GM18498 (cell line): Measurements from ENCODE around the gene HOXD3.

Source experiments
- ATAC-seq: cut with Tn5 transposase; IDR thresholded peaks from one replicate; pipeline ENCODE4 v1.9.1; 2021; ENCODE audit warnings: mild to moderate bottlenecking, moderate library complexity; ENCODE audit not compliant: unreplicated experiment

HOXD3 gene

GRCh38 chr2:176175709-176176607, 18.9 kb downstream of the HOXD3 start:
- ATAC-seq: no peak

- no peak for ATAC-seq
Observed at GRCh38 chr2:176177580-176178037, 20.5 kb downstream of the HOXD3 start.

- no peak for ATAC-seq
Observed at GRCh38 chr2:176178038-176178756, 21.1 kb downstream of the HOXD3 start.

GRCh38 chr2:176178757-176179295, 21.7 kb downstream of the HOXD3 start:
- ATAC-seq: no peak

- no peak for ATAC-seq
Observed at GRCh38 chr2:176181551-176181950, 24.4 kb downstream of the HOXD3 start.

- ATAC-seq: no peak
Observed at GRCh38 chr2:176182671-176183070, 25.6 kb downstream of the HOXD3 start.

GRCh38 chr2:176184749-176185148, 27.6 kb downstream of the HOXD3 start:
- ATAC-seq: no peak

GRCh38 chr2:176186024-176186423, 28.9 kb downstream of the HOXD3 start:
- ATAC-seq: no peak

- no peak for ATAC-seq
Observed at GRCh38 chr2:176187200-176187898, 30.2 kb downstream of the HOXD3 start.

GRCh38 chr2:176187899-176188773, 31.0 kb downstream of the HOXD3 start, which contains the start of gene HOXD1:
Gene HOXD1, plus strand, starts transcription at chr2:176188668. Its CDS starts 134 bp downstream, at chr2:176188802.
- no peak for ATAC-seq

GRCh38 chr2:176188774-176189680, 31.9 kb downstream of the HOXD3 start:
- no peak for ATAC-seq

- no peak for ATAC-seq
Observed at GRCh38 chr2:176189681-176190641, 32.9 kb downstream of the HOXD3 start.

- no peak for ATAC-seq
Observed at GRCh38 chr2:176192351-176192750, 35.2 kb downstream of the HOXD3 start.

- ATAC-seq: no peak
Observed at GRCh38 chr2:176193048-176193447, 35.9 kb downstream of the HOXD3 start.

GRCh38 chr2:176199902-176200301, 42.8 kb downstream of the HOXD3 start:
- no peak for ATAC-seq

- ATAC-seq: no peak
Observed at GRCh38 chr2:176200971-176201370, 43.9 kb downstream of the HOXD3 start.

- no peak for ATAC-seq
Observed at GRCh38 chr2:176202491-176202890, 45.4 kb downstream of the HOXD3 start.

GRCh38 chr2:176205126-176205525, 48.0 kb downstream of the HOXD3 start:
- ATAC-seq: no peak
